Testis (tissue), 2 donors: ENCODE data around the gene OR5K2.

Experiments
- CTCF ChIP-seq, 3 experiments: fragments of 450-650 bp in 2 of 3; fragments of 200-600 bp in 1 of 3; sonication (generic) in 1 of 3; IDR thresholded peaks; one replicate each; pipeline ENCODE4 v1.5.1; 2016 to 2019; ENCODE audit warnings: antibody characterized with exemption in 3 of 3, mild to moderate bottlenecking in 2 of 3, moderate library complexity in 1 of 3
- POLR2A ChIP-seq: fragments of 450-650 bp; IDR thresholded peaks from one replicate; pipeline ENCODE4 v1.6.1; 2017; ENCODE audit warnings: antibody characterized with exemption, mild to moderate bottlenecking, moderate library complexity

GRCh38 chr3:98514948-98515347, 17.5 kb downstream of the OR5K2 start:
- no peak for TF ChIP-seq POLR2A
- TF ChIP-seq CTCF (IDR thresholded peaks at IDR 0.05) = no peak
